HEK293 (cell line): ENCODE results near the gene PHF23.

ENCODE experiments used
- ATF2 ChIP-seq: fragments of 450-650 bp; formaldehyde crosslinking; IDR thresholded peaks from 2 replicates; pipeline ENCODE4 v1.5.1; 2016; ENCODE audit warnings: missing biosample characterization, missing genetic modification characterization, low read depth
- ELK4 ChIP-seq: IDR thresholded peaks from 2 replicates; pipeline ENCODE4 v1.6.1; 2011; ENCODE audit warnings: mild to moderate bottlenecking, low read depth, low read length, borderline replicate concordance
- HOXA7 ChIP-seq: sonication (generic); formaldehyde crosslinking; IDR thresholded peaks from 2 replicates; pipeline ENCODE4 v1.8.1; 2022; ENCODE audit warnings: missing genetic modification reagents, borderline replicate concordance
- TCF7L2 ChIP-seq: IDR thresholded peaks from 2 replicates; pipeline ENCODE4 v1.6.1; 2011; ENCODE audit warnings: low read depth, mild to moderate bottlenecking, inconsistent platforms, low read length, moderate library complexity, borderline replicate concordance
- ZBTB6 ChIP-seq: fragments of 450-650 bp; formaldehyde crosslinking; IDR thresholded peaks from 2 replicates; pipeline ENCODE4 v1.5.1; 2017; ENCODE audit warnings: missing biosample characterization, missing genetic modification characterization
- ZBTB7A ChIP-seq: fragments of 450-650 bp; formaldehyde crosslinking; IDR thresholded peaks from 2 replicates; pipeline ENCODE4 v1.5.1; 2016; ENCODE audit warnings: low read depth, missing biosample characterization, missing genetic modification characterization
- ZNF416 ChIP-seq: fragments of 450-650 bp; formaldehyde crosslinking; IDR thresholded peaks from 2 replicates; pipeline ENCODE4 v1.5.1; 2016; ENCODE audit warnings: missing biosample characterization, missing genetic modification characterization
- ZNF623 ChIP-seq: fragments of 450-650 bp; formaldehyde crosslinking; IDR thresholded peaks from 2 replicates; pipeline ENCODE4 v1.5.1; 2016; ENCODE audit warnings: missing biosample characterization, missing genetic modification characterization
- ZSCAN5A ChIP-seq: fragments of 450-650 bp; formaldehyde crosslinking; IDR thresholded peaks from 2 replicates; pipeline ENCODE4 v1.5.1; 2016; ENCODE audit warnings: missing biosample characterization, missing genetic modification characterization
- TF ChIP-seq, protein P1 (sequence below): fragments of 450-650 bp; formaldehyde crosslinking; IDR thresholded peaks from 2 replicates; pipeline ENCODE4 v1.5.1; 2016; ENCODE audit warnings: missing biosample characterization, missing genetic modification characterization
- TF ChIP-seq, protein P2 (sequence below): fragments of 450-650 bp; formaldehyde crosslinking; IDR thresholded peaks from 2 replicates; pipeline ENCODE4 v1.5.1; 2016; ENCODE audit warnings: missing biosample characterization, missing genetic modification characterization

DNA sequence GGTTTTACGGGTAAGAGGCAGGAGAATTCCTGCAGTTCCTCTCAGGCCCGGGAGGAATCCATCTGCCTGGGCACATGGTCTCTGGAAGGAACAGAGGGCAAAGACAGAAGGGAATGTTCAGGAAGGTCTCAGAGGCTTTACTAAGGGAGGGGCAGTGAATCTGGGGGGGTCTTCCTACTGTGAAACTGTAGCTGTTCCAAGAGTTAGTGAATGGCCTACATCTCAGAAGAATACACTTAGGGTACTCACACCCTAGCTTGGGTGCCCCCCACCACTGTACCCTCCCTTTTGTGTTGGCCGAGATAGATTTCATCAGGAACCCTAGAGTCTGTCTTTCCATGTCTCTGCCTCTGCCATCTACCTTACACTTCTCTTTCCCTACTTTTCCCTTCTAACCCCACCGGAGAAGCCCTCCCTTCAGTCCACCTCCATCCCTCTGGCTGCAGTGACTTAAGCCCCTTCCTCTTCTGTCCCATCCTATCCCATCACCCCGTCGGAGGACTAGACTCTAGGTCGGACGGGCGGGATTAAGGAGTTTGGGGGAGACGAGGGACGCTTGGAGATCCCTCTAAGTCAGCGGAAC, 19.9 kb downstream of the PHF23 start:
- TF ChIP-seq HOXA7 = no peak
- TF ChIP-seq ZSCAN5A = no peak
- TF ChIP-seq ZNF416 (tag by site-specific recombination) = no peak
- TF ChIP-seq, protein P1, sequence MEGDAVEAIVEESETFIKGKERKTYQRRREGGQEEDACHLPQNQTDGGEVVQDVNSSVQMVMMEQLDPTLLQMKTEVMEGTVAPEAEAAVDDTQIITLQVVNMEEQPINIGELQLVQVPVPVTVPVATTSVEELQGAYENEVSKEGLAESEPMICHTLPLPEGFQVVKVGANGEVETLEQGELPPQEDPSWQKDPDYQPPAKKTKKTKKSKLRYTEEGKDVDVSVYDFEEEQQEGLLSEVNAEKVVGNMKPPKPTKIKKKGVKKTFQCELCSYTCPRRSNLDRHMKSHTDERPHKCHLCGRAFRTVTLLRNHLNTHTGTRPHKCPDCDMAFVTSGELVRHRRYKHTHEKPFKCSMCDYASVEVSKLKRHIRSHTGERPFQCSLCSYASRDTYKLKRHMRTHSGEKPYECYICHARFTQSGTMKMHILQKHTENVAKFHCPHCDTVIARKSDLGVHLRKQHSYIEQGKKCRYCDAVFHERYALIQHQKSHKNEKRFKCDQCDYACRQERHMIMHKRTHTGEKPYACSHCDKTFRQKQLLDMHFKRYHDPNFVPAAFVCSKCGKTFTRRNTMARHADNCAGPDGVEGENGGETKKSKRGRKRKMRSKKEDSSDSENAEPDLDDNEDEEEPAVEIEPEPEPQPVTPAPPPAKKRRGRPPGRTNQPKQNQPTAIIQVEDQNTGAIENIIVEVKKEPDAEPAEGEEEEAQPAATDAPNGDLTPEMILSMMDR (tag by site-specific recombination) = no peak
- no peak for TF ChIP-seq ZBTB6 (tag by site-specific recombination)
- TF ChIP-seq TCF7L2 = no peak
- TF ChIP-seq, protein P2, sequence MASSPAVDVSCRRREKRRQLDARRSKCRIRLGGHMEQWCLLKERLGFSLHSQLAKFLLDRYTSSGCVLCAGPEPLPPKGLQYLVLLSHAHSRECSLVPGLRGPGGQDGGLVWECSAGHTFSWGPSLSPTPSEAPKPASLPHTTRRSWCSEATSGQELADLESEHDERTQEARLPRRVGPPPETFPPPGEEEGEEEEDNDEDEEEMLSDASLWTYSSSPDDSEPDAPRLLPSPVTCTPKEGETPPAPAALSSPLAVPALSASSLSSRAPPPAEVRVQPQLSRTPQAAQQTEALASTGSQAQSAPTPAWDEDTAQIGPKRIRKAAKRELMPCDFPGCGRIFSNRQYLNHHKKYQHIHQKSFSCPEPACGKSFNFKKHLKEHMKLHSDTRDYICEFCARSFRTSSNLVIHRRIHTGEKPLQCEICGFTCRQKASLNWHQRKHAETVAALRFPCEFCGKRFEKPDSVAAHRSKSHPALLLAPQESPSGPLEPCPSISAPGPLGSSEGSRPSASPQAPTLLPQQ (tag by site-specific recombination) = no peak
- TF ChIP-seq ZBTB7A = no peak
- TF ChIP-seq ATF2 (tag by site-specific recombination) = no peak
- no peak for TF ChIP-seq ELK4
- TF ChIP-seq ZNF623 (tag by site-specific recombination) = no peak
